Hepatocyte (in vitro differentiated cells): ENCODE measurements around the gene PLD2. TPM values are rescaled to one million over a fixed set of nuclear protein-coding genes. Genes with fewer than 3 reads are reported as not detected.

Experiments
- DNase-seq: peaks from one replicate; pipeline ENCODE4 v3.0.0-alpha.2; 2016; ENCODE audit warnings: low spot score
- H2AFZ ChIP-seq: fragments of 200-600 bp; sonication (generic); 2 replicates; pipeline ENCODE4 v1.6.0; 2016; ENCODE audit warnings: antibody characterized with exemption, mild to moderate bottlenecking
- H3K27ac ChIP-seq: fragments of 200-600 bp; sonication (generic); 2 replicates; pipeline ENCODE4 v1.5.1; 2016; ENCODE audit warnings: mild to moderate bottlenecking
- H3K27me3 ChIP-seq: fragments of 200-600 bp; sonication (generic); 2 replicates; pipeline ENCODE4 v1.6.1; 2016
- H3K36me3 ChIP-seq: fragments of 200-600 bp; sonication (generic); replicated peaks from 2 replicates; pipeline ENCODE4 v1.5.1; 2016; ENCODE audit warnings: low read depth; ENCODE audit not compliant: insufficient read depth
- H3K4me1 ChIP-seq: fragments of 200-600 bp; sonication (generic); 2 replicates; pipeline ENCODE4 v1.5.1; 2016; ENCODE audit warnings: mild to moderate bottlenecking, moderate library complexity; ENCODE audit not compliant: insufficient read depth
- H3K4me2 ChIP-seq: fragments of 200-600 bp; sonication (generic); 2 replicates; pipeline ENCODE4 v1.6.0; 2016
- H3K4me3 ChIP-seq: fragments of 200-600 bp; sonication (generic); 2 replicates; pipeline ENCODE4 v1.5.1; 2016; ENCODE audit warnings: mild to moderate bottlenecking
- H3K79me2 ChIP-seq: fragments of 200-600 bp; sonication (generic); 2 replicates; pipeline ENCODE4 v1.6.0; 2017; ENCODE audit warnings: mild to moderate bottlenecking
- H3K9me2 ChIP-seq: fragments of 200-600 bp; sonication (generic); replicated peaks from 2 replicates; pipeline ENCODE4 v1.6.0; 2017; ENCODE audit warnings: mild to moderate bottlenecking; ENCODE audit not compliant: insufficient read depth
- H3K9me3 ChIP-seq: fragments of 200-600 bp; sonication (generic); 2 replicates; pipeline ENCODE4 v1.5.1; 2016; ENCODE audit warnings: low read depth, mild to moderate bottlenecking
- H4K20me1 ChIP-seq: fragments of 200-600 bp; sonication (generic); 2 replicates; pipeline ENCODE4 v1.6.0; 2016; ENCODE audit warnings: mild to moderate bottlenecking; ENCODE audit not compliant: insufficient read depth, poor library complexity, severe bottlenecking
- CTCF ChIP-seq: fragments of 200-600 bp; sonication (generic); IDR thresholded peaks from 2 replicates; pipeline ENCODE4 v1.5.1; 2016; ENCODE audit warnings: antibody characterized with exemption, mild to moderate bottlenecking; ENCODE audit not compliant: poor library complexity
- EZH2 ChIP-seq: fragments of 200-600 bp; sonication (generic); IDR thresholded peaks from 2 replicates; pipeline ENCODE4 v1.6.1; 2016; ENCODE audit warnings: antibody characterized with exemption, mild to moderate bottlenecking, borderline replicate concordance
- EZH2phosphoT487 ChIP-seq: fragments of 200-600 bp; sonication (generic); IDR thresholded peaks from one replicate; pipeline ENCODE4 v1.6.1; 2018; ENCODE audit warnings: antibody characterized with exemption, mild to moderate bottlenecking, low read depth, moderate library complexity; ENCODE audit not compliant: unreplicated experiment, severe bottlenecking
- WGBS: methylation state at CpG from one replicate; pipeline ENCODE4 v1.1.6; 2016; ENCODE audit warnings: low lambda C conversion rate; ENCODE audit errors: missing lambda C conversion rate; 5-methylcytosine and 5-hydroxymethylcytosine counted together
- polyA plus RNA-seq: library from polyadenylated mRNA; unstranded; fragments of >200 nt; fragmentation: Nextera tagmentation; extraction: Ambion mirVana; gene quantifications from 2 replicates; pipeline ENCODE4 v1.2.1, GENCODE V29; 2016
- total RNA-seq: library from RNA; depleted of rRNA; stranded (reverse); fragments of >200 nt; gene quantifications from 2 replicates; pipeline ENCODE4 v1.2.3, GENCODE V29; 2014

The PLD2 gene
- total and polyA plus RNA-seq, 2 experiments from 2014 or later, result 21.8 to 25.2 TPM

- no peaks in the 10 kb centered on the region for H3K27me3 ChIP-seq
- peak overlapping the region; percentile 89 for H3K27ac ChIP-seq
- peak; percentile 68 for DNase-seq
- H3K9me3 ChIP-seq, result no peaks in the 10 kb centered on the region
- peaks cover 49% of the 10 kb centered on the region for H3K79me2 ChIP-seq
- H3K4me3 ChIP-seq, result peak overlapping the region; percentile 78
- no peaks in the 10 kb centered on the region for H3K9me2 ChIP-seq
- H3K4me2 ChIP-seq, result peak overlapping the region; percentile 86
- 2% methylated on average over 15 of the region's 15 CpGs for WGBS
- TF ChIP-seq CTCF (no peak), EZH2 (no peak), EZH2phosphoT487 (no peak)
- H4K20me1 ChIP-seq, result peaks cover 21% of the 10 kb centered on the region
- no peaks in the 10 kb centered on the region for H3K36me3 ChIP-seq
- H2AFZ ChIP-seq, result peak overlapping the region; percentile 48
- peaks cover 17% of the 10 kb centered on the region for H3K4me1 ChIP-seq
These were observed 27.2 kb downstream of the PLD2 start for GRCh38 chr17:4833941-4834680.

- TF ChIP-seq CTCF (no peak), EZH2 (no peak)
- no peaks in the 10 kb centered on the region for H3K36me3 ChIP-seq
- H3K4me2 ChIP-seq, result peak overlapping the region; percentile 86
- no peak overlapping the region for H2AFZ ChIP-seq
- no peak for DNase-seq
- no peaks in the 10 kb centered on the region for H3K9me2 ChIP-seq
- H3K4me1 ChIP-seq, result peaks cover 20% of the 10 kb centered on the region
- peaks cover 26% of the 10 kb centered on the region for H4K20me1 ChIP-seq
- H3K27ac ChIP-seq, result peak overlapping the region; percentile 89
- WGBS, result 59% methylated on average over 4 of the region's 4 CpGs
- H3K27me3 ChIP-seq, result no peaks in the 10 kb centered on the region
- peak overlapping the region; percentile 78 for H3K4me3 ChIP-seq
- H3K79me2 ChIP-seq, result peaks cover 54% of the 10 kb centered on the region
- no peaks in the 10 kb centered on the region for H3K9me3 ChIP-seq
These were observed 27.7 kb downstream of the PLD2 start for GRCh38 chr17:4834681-4835020.

GRCh38 chr17:4836221-4836620 is 29.3 kb downstream of the PLD2 start:
- H2AFZ ChIP-seq, result no peak overlapping the region
- no peak overlapping the region for H3K4me3 ChIP-seq
- peaks cover 26% of the 10 kb centered on the region for H4K20me1 ChIP-seq
- peak overlapping the region; percentile 86 for H3K4me2 ChIP-seq
- H3K4me1 ChIP-seq, result peaks cover 25% of the 10 kb centered on the region
- no peaks in the 10 kb centered on the region for H3K9me3 ChIP-seq
- WGBS, result 86% methylated on average over 4 of the region's 4 CpGs
- H3K27me3 ChIP-seq, result no peaks in the 10 kb centered on the region
- no peak for TF ChIP-seq CTCF
- no peak for TF ChIP-seq EZH2phosphoT487
- no peak for TF ChIP-seq EZH2
- H3K36me3 ChIP-seq, result no peaks in the 10 kb centered on the region
- H3K27ac ChIP-seq, result no peak overlapping the region
- peaks cover 70% of the 10 kb centered on the region for H3K79me2 ChIP-seq
- H3K9me2 ChIP-seq, result no peaks in the 10 kb centered on the region
- no peak for DNase-seq
